ENCODE data around the gene SH3D19.

DNA sequence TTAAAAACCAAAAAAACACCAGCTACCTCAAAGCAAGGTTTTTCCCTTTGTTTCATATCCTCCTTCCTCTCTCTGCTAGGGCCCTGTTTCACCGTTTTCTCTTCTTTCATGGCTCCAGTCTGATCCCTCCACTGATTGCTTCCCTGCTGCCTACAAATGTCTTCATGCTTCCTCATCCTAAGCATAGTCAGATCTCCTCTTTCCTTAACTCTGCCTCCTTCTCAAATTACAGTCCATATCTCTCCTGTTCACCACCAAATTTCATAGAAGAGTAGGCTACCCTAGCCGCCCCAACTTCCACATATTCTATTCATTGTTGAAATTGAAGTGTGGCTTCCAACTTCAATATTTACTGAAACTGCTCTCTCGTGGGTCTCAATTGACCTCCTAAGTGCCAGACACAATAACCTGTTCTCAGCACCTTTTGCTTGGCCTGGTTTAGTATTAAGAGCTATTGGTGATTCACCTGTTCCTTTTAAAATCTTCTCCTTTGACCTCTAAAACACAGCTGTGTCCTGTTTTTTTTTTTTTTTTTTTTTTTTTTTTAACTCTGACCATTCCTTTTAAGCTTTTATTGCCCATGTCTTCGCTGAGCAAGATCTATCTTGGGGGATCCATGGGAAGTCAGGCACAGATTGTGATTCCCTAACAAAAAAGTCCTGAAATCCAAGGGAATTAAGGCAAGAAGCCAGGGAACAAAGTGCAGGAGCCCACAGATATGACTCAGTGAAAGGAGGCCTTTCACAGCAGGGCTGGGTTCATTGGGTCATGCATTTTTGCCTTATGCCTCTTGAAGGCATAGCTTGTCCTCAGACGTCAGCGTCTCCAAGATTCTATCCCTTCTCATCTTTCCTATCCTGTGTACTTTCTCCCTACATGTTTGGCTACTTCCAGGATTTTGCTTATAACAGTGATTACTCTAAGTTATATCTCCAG, 140.6 kb downstream of the SH3D19 start:
- TF ChIP-seq POLR2A (IDR thresholded peaks at IDR 0.05) (no peak), CTCF (IDR thresholded peaks at IDR 0.05) (no peak), POLR2AphosphoS5 (IDR thresholded peaks at IDR 0.05) (no peak)
